Measurements from ENCODE around the gene DLK2. TPM values are rescaled to one million over a fixed set of nuclear protein-coding genes. Genes with fewer than 3 reads are reported as not detected.

Gene DLK2
- total and polyA plus RNA-seq, 2 of the 13 experiments (the other 11 are each of a cell fraction or from before 2014, with no cell fraction given): 1.2 to 3.8 TPM

GRCh38 chr6:43477235-43478007 is 22.1 kb upstream of the DLK2 start, which contains the start of gene TJAP1 (continued):
- TF ChIP-seq PBX3 (CRISPR knock-in tag; IDR thresholded peaks at IDR 0.05; ENCODE audit: borderline replicate concordance) (no peak), RFX5 (IDR thresholded peaks at IDR 0.05; ENCODE audit: low read depth, low read length) (no peak), TCF12 (IDR thresholded peaks at IDR 0.05) (no peak), TCF12 (CRISPR knock-in tag; IDR thresholded peaks at IDR 0.05) (no peak; the same call in 1 of the 2 replicates), MTF1 (CRISPR knock-in tag; IDR thresholded peaks at IDR 0.05) (no peak), KLF6 (CRISPR knock-in tag; IDR thresholded peaks at IDR 0.05) (peak; percentile 72; the same call in 1 of the 2 replicates), TSC22D2 (CRISPR knock-in tag; IDR thresholded peaks at IDR 0.05; ENCODE audit: borderline replicate concordance) (no peak), IKZF1 (IDR thresholded peaks at IDR 0.05) (no peak), ETV5 (CRISPR knock-in tag; IDR thresholded peaks at IDR 0.05; ENCODE audit: borderline replicate concordance) (peak; percentile 49; the same call in 1 of the 2 replicates), SNAPC4 (CRISPR knock-in tag; IDR thresholded peaks at IDR 0.05) (no peak), RBAK (CRISPR knock-in tag; IDR thresholded peaks at IDR 0.05) (no peak), ZC3H13 (CRISPR knock-in tag; IDR thresholded peaks at IDR 0.05) (peak; percentile 85), NFE2L1 (CRISPR knock-in tag; IDR thresholded peaks at IDR 0.05; ENCODE audit: borderline replicate concordance) (no peak), SSRP1 (CRISPR knock-in tag; IDR thresholded peaks at IDR 0.05) (no peak), HNF4G (IDR thresholded peaks at IDR 0.05; ENCODE audit: borderline replicate concordance, low read depth, low read length) (no peak), HNF4G (CRISPR knock-in tag; IDR thresholded peaks at IDR 0.05; ENCODE audit: borderline replicate concordance, low read depth) (0 out of 2 replicates have a peak, but pooled peaks have one; percentile 13), ZNF672 (CRISPR knock-in tag; IDR thresholded peaks at IDR 0.05) (0 out of 2 replicates have a peak, but pooled peaks have one; percentile 64), ZSCAN29 (CRISPR knock-in tag; conservative IDR thresholded peaks at IDR 0.05) (0 out of 2 replicates have a peak, but pooled peaks have one; percentile 62), ZNF550 (CRISPR knock-in tag; IDR thresholded peaks at IDR 0.05; ENCODE audit: borderline replicate concordance) (no peak), GTF3A (CRISPR knock-in tag; conservative IDR thresholded peaks at IDR 0.05) (no peak), ZNF414 (CRISPR knock-in tag; IDR thresholded peaks at IDR 0.05) (no peak), HIVEP1 (CRISPR knock-in tag; IDR thresholded peaks at IDR 0.05) (peak; percentile 100), MNT (IDR thresholded peaks at IDR 0.05) (no peak)
